Skeletal muscle satellite cell (primary cell): ENCODE results near the gene HYAL2.
A peak's percentile ranks its signal among the peaks of the same experiment; 100 is the strongest.
"Not testable (repeated sequence)": the region's sequence is repeated elsewhere in the genome, so short reads cannot be mapped to it uniquely, and the experiment has no call there.

ENCODE experiments used
- H3K27me3 ChIP-seq: 2 replicates; pipeline ENCODE4 v1.7.0; 2013; ENCODE audit warnings: low read length; ENCODE audit not compliant: control insufficient read depth, insufficient read depth
- H3K36me3 ChIP-seq: 2 replicates; pipeline ENCODE4 v1.7.0; 2013; ENCODE audit warnings: mild to moderate bottlenecking, control low read depth, low read length; ENCODE audit not compliant: insufficient read depth
- H3K4me1 ChIP-seq: 2 replicates; pipeline ENCODE4 v1.7.0; 2013; ENCODE audit warnings: low read length; ENCODE audit not compliant: control insufficient read depth, insufficient read depth
- H3K4me2 ChIP-seq: 2 replicates; pipeline ENCODE4 v1.7.0; 2013; ENCODE audit warnings: mild to moderate bottlenecking, low read length
- H3K4me3 ChIP-seq: 2 replicates; pipeline ENCODE4 v1.7.0; 2013; ENCODE audit warnings: low read length
- H3K9ac ChIP-seq: 2 replicates; pipeline ENCODE4 v1.7.0; 2013; ENCODE audit warnings: mild to moderate bottlenecking, low read depth, low read length, moderate library complexity
- H3K9me3 ChIP-seq: replicated peaks from 2 replicates; pipeline ENCODE4 v1.7.0; 2013; ENCODE audit warnings: mild to moderate bottlenecking, control low read depth, low read length

HYAL2 gene

GRCh38 chr3:50290161-50290641 is 32.3 kb downstream of the HYAL2 start:
- Histone ChIP-seq H3K4me3 (no peak overlapping the region), H3K9ac (no peak overlapping the region), H3K27me3 (no peaks in the 10 kb centered on the region), H3K4me2 (peak overlapping the region; percentile 91), H3K9me3 (no peaks in the 10 kb centered on the region), H3K4me1 (peaks cover 6% of the 10 kb centered on the region), H3K36me3 (peaks cover 38% of the 10 kb centered on the region)

DNA sequence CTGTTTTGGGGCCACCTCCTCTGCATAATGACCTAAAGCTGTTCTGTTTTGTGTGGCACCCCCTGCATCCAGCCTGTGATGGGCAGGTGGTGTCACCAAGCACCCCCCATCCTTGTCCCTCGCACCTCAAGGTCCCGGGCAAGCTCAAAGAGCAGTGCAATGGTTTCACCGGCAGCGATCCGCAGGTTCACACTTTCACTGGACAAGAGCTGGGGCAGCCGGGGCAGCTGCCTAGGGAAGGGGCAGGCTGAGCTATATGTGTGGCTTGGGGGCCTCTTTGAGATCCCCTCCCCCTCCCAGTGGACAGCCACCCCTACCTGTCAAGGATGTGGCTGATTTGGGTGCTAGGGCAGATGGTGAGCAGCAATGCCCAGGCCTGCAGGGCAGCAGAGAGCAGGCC is 33.4 kb downstream of the HYAL2 start:
- Histone ChIP-seq H3K4me3 (no peak overlapping the region), H3K4me2 (no peak overlapping the region), H3K9ac (no peak overlapping the region), H3K36me3 (peaks cover 38% of the 10 kb centered on the region), H3K27me3 (no peaks in the 10 kb centered on the region), H3K4me1 (peaks cover 6% of the 10 kb centered on the region), H3K9me3 (no peaks in the 10 kb centered on the region)

- H3K27me3 ChIP-seq: no peaks in the 10 kb centered on the region
- H3K4me2 ChIP-seq: no peak overlapping the region
- H3K9ac ChIP-seq: no peak overlapping the region
- peaks cover 38% of the 10 kb centered on the region for H3K36me3 ChIP-seq
- no peak overlapping the region for H3K4me3 ChIP-seq
- H3K9me3 ChIP-seq: no peaks in the 10 kb centered on the region
- peaks cover 6% of the 10 kb centered on the region for H3K4me1 ChIP-seq
Observed at GRCh38 chr3:50288387-50289007, 34.0 kb downstream of the HYAL2 start.

DNA sequence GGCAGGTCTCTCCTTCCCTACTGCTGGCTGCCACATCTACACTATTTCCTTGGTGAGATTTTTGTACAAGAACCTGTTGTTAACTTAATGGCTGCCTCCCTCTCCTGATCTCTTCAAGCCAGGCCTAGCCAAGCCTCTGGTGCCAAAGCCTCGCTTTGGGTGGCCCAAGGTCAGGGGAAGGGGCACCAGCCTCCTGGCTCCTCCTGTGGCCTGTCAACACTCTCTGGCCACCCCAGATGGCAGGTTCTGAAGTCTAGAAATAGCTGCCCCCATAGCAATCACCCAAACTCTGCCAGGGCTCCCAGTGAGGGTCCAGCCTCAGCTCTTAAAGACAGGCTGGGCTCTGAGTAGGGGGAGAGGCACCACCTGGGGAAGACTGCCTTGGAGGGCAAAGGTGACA is 35.3 kb downstream of the HYAL2 start:
- Histone ChIP-seq H3K9ac (no peak overlapping the region), H3K36me3 (peaks cover 38% of the 10 kb centered on the region), H3K27me3 (no peaks in the 10 kb centered on the region), H3K9me3 (no peaks in the 10 kb centered on the region), H3K4me1 (no peaks in the 10 kb centered on the region), H3K4me2 (no peak overlapping the region), H3K4me3 (no peak overlapping the region)

GRCh38 chr3:50286322-50287227 is 36.0 kb downstream of the HYAL2 start:
- Histone ChIP-seq H3K36me3 (peaks cover 38% of the 10 kb centered on the region), H3K4me1 (no peaks in the 10 kb centered on the region), H3K27me3 (no peaks in the 10 kb centered on the region), H3K4me3 (no peak overlapping the region), H3K4me2 (no peak overlapping the region), H3K9ac (no peak overlapping the region), H3K9me3 (no peaks in the 10 kb centered on the region)

DNA sequence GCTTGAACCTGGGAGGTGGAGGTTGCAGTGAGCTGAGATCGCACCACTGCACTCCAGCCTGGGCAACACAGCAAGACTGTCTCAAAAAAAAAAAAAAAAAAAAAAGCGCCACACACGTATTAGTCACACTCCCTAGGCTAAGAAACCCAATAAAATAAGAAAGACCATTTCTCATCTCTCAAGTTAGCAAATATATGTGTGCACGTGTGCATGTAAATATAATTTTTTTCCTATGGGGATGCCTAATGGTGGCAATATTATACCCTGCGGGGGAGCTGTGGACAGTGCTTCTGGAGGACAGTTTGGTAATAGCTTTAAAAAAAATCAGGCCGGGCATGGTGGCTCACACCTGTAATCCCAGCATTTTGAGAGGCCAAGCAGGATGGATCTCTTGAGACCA is 38.4 kb downstream of the HYAL2 start:
- not testable (repeated sequence) for H3K4me3 ChIP-seq, H3K9me3 ChIP-seq, H3K9ac ChIP-seq, H3K27me3 ChIP-seq, H3K4me1 ChIP-seq, H3K4me2 ChIP-seq
- peaks cover 26% of the 10 kb centered on the region for H3K36me3 ChIP-seq

GRCh38 chr3:50279255-50280016 is 43.1 kb downstream of the HYAL2 start:
- no peaks in the 10 kb centered on the region for H3K4me1 ChIP-seq
- no peak overlapping the region for H3K4me3 ChIP-seq
- H3K4me2 ChIP-seq: no peak overlapping the region
- no peaks in the 10 kb centered on the region for H3K36me3 ChIP-seq
- no peak overlapping the region for H3K9ac ChIP-seq
- no peaks in the 10 kb centered on the region for H3K9me3 ChIP-seq
- H3K27me3 ChIP-seq: no peaks in the 10 kb centered on the region

GRCh38 chr3:50278880-50279224 is 43.7 kb downstream of the HYAL2 start, which contains the start of gene LSMEM2:
Gene LSMEM2 (plus strand): TSS chr3:50279087. CDS start chr3:50279114, 27 bp downstream.
- no peaks in the 10 kb centered on the region for H3K27me3 ChIP-seq
- H3K36me3 ChIP-seq: no peaks in the 10 kb centered on the region
- H3K4me1 ChIP-seq: no peaks in the 10 kb centered on the region
- no peaks in the 10 kb centered on the region for H3K9me3 ChIP-seq
- H3K4me2 ChIP-seq: no peak within 1 kb of the TSS
- no peak within 1 kb of the TSS for H3K4me3 ChIP-seq
- no peak within 1 kb of the TSS for H3K9ac ChIP-seq

GRCh38 chr3:50278123-50278879 is 44.2 kb downstream of the HYAL2 start:
- H3K27me3 ChIP-seq: no peaks in the 10 kb centered on the region
- no peaks in the 10 kb centered on the region for H3K9me3 ChIP-seq
- peaks cover under 1% of the 10 kb centered on the region for H3K4me1 ChIP-seq
- no peak overlapping the region for H3K4me3 ChIP-seq
- no peak overlapping the region for H3K9ac ChIP-seq
- no peaks in the 10 kb centered on the region for H3K36me3 ChIP-seq
- H3K4me2 ChIP-seq: no peak overlapping the region

DNA sequence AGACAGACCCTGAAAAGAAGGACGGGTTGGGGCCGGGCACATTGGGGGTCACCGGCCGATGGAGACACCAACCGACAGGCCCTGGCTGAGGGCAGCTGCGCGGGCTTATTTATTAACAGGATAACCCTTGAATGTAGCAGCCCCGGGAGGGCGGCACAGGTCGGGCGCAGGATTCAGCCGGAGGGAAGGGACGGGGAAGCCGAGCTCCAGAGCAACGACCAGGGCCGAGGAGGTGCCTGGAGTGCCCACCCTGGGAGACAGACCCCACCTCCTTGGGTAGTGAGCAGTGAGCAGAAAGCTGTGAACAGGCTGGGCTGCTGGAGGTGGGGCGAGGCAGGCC is 45.8 kb downstream of the HYAL2 start:
- Histone ChIP-seq H3K4me1 (peaks cover 4% of the 10 kb centered on the region), H3K4me2 (no peak overlapping the region), H3K36me3 (no peaks in the 10 kb centered on the region), H3K9ac (no peak overlapping the region), H3K27me3 (no peaks in the 10 kb centered on the region), H3K4me3 (no peak overlapping the region), H3K9me3 (no peaks in the 10 kb centered on the region)
